Fibroblast of the conjunctiva (primary cell): ENCODE measurements around the gene DIO2.

Experiments
- DNase-seq: peaks from one replicate; pipeline ENCODE4 v3.0.0-alpha.2; 2010; ENCODE audit warnings: low read depth

DIO2 gene

DNA sequence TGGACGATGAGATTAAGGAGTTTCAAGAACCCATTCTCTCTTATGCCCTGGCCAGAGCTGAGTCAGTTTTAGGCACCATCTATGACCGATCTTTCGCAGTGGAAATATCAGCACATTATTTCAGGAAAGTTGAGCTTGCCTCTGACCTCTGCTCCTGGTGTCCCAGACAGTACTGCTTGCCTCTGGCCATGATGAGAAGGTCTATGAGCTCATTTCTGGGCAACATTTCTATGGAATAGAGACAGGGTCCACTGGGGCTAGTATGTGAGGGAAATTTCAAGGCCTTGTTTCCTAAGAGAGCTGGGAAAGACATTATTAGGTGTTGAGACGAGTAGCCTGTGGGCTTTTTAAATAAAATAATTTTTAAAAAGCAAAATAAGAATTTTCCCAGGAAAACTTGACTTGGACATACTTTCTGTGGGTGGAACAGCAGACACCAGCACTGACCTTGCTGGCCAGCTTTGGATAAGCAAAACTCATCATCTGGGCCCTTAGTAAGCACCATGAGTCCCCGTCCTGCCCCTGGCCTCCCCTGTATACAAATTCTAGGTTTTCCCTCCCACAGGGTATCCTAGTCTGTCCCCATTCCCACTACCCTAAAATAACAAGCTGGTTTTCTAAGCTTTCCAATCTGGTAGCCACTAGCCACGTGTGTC is 43.4 kb downstream of the DIO2 start:
- DNase-seq: no peak

DNA sequence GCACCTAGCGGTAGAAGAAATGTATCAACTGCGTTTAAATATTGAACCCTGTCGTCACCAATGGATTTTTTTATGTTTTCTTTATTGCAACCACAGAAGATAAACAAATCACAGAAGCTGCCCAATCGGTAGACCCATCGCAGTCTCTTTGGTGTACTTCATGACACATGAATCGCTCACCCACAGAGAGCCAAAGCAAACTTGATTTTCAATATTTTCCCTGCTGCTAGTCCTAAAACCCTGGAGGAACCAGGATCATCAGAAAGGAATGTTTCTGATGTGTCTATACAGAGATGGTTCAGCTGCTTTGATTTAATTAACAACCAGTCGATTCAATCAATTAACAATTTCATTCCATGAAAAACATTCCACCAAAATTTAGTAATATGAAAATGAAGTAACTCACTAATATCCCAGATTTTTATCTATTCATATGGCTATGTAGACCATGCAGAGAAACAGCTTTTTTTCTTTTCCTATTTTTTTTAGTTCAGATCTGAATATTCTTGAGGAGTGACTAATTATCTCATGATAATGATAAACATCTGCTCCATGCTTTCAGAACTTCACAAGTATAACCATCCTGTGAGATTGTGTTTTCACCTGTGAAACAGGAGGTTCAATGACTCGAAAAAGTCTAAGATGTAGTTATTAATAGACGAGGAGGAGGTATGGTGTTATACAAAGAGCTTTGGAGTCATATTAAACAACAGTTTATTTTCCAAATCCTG is 46.1 kb downstream of the DIO2 start:
- DNase-seq: no peak

- no peak for DNase-seq
Observed at GRCh38 chr14:80152763-80153162, 58.5 kb downstream of the DIO2 start.

DNA sequence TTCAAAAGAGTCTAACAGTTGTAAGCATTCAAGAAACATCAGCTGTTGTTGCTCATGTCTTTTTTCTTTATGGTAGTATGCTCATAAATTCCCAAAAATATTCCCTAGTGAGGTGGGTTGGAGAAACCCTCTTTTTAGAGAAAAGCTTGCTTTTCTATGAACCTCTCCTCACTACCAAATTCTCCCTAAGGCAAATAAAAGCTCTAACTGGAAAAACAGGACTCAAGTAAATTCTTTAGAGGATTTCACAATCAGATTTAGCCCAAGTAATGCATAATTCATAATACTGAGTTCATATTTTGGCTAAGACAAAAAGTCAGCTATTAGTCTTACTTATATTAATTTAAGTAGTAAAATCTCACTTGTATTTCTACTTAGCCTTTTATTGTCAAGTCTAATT is 59.1 kb downstream of the DIO2 start:
- DNase-seq: no peak

GRCh38 chr14:80150301-80150700 is 61.0 kb downstream of the DIO2 start:
- no peak for DNase-seq
